Fibroblast of skin of right quadriceps (primary cell): Measurements from ENCODE around the gene ECSCR.
"Not testable (repeated sequence)": the region's sequence is repeated elsewhere in the genome, so short reads cannot be mapped to it uniquely, and the experiment has no call there.

Source experiments
- DNase-seq: peaks from one replicate; pipeline ENCODE4 v3.0.0-alpha.2; 2013

ECSCR gene, protein sequence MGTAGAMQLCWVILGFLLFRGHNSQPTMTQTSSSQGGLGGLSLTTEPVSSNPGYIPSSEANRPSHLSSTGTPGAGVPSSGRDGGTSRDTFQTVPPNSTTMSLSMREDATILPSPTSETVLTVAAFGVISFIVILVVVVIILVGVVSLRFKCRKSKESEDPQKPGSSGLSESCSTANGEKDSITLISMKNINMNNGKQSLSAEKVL

DNA sequence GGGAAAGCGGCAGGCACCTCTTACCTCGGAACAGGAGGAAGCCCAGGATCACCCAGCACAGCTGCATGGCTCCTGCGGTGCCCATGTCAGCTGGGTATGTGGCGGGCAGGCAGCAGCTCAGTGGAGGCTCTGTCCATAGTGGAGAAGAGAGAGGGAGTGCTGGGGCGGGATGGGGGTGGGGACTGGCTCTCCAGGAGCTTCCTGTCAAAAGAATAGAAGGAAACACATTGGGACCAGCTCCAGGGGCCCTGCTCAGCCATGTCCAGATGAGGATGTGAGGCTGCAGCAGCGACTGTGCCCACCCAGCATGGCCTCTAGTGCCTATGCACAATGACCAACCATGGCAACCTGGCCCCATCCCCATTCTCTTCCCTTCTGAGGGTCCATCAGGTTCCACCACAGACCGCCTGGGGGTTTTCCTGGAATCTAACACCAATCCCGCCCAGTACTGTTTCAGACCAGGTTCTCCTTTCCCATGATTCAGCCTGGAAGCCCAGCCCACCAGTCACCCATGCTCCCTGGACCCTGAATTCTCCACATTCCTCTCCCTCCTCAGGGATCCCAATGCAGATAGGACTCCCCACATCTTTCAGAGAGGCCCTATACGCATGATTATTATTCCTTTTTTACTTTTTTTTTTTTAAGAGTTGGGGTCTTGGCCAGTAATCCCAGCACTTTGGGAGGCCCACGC, at the start of gene ECSCR:
ECSCR (minus strand) TSS at position 158 of the 691 bp plus-strand sequence; CDS start at position 85, 73 bp downstream.
- DNase-seq, result no peak

DNA sequence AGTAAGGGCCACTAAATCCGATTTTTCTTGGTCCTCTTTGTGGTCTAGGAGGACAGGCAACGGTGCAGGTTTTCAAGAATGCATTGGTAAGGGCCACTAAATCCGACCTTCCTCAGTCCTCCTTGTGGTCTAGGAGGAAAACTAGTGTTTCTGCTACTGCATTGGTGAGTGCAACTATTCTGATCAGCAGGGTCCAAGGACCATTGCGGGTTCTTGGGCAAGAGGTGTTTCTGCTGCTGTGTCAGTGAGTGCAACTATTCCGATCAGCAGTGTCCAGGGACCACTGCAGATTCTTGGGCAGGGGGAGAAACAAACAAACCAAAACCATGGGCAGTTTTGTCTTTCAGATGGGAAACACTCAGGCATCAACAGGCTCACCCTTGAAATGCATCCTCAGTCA, 42.2 kb upstream of the ECSCR start:
- DNase-seq, result not testable (repeated sequence)

DNA sequence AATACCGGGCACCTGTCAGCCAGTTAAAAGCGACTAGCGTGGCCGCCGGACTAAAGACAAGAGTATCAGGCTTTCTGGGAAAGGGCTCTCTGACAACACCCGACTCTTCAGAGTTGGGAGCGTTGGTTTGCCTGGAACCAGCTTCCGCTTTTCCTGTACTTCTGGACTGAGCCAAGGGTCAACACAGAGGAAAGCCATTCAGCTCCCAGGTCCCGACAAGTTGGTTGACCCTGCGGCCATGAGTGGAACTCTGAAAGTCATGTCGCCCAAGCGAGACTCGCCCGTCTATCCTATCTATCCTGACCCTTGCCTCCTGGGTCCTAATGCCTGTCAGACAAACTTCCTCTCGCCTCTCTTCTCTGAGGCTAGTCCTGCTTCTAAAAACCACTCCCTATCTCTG, 41.3 kb upstream of the ECSCR start:
- not testable (repeated sequence) for DNase-seq

DNA sequence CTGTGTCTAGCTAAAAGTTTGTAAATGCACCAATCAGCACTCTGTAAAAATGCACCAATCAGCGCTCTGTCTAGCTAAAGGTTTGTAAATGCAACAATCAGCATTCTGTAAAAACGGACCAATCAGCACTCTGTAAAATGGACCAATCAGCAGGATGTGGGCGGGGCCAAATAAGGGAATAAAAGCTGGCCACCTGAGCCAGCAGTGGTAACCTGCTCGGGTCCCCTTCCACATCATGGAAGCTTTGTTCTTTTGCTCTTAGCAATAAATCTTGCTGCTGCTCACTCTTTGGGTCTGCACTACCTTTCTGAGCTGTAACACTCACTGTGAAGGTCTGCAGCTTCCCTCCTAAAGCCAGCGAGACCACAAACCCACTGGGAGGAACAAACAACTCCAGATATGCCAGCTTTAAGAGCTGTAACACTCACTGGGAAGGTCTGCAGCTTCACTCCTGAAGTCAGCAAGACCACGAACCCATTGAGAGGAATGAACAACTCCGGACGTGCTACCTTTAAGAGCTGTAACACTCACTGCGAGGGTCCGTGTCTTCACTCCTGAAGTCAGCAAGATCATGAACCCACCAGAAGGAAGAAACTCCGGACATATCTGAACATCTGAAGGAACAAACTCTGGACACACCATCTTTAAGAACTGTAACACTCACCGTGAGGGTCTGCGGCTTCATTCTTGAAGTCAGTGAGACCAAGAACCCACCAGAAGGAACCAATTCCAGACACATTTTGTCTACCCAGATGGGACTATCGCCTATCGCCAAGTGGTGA, 40.7 kb upstream of the ECSCR start:
- DNase-seq, result not testable (repeated sequence)

DNA sequence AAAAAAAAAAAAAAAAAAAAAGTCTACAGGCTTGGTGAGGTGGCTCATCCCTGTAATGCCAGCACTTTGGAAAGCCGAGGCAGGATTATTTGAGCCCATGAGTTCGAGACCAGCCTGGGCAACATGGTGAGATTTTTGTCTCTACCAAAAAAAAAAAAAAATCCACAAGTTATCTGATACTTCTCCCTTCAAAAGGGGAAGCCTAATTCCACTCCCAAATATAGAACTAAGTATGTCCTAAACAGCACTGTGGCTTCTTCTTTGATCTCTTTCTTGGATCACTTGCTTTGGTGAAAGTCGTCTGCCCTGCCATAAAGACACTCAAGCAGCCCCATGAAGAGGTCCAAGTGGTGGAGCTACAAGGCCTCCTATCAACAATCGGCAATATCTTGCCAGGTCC, 38.8 kb upstream of the ECSCR start:
- DNase-seq, result no peak

DNA sequence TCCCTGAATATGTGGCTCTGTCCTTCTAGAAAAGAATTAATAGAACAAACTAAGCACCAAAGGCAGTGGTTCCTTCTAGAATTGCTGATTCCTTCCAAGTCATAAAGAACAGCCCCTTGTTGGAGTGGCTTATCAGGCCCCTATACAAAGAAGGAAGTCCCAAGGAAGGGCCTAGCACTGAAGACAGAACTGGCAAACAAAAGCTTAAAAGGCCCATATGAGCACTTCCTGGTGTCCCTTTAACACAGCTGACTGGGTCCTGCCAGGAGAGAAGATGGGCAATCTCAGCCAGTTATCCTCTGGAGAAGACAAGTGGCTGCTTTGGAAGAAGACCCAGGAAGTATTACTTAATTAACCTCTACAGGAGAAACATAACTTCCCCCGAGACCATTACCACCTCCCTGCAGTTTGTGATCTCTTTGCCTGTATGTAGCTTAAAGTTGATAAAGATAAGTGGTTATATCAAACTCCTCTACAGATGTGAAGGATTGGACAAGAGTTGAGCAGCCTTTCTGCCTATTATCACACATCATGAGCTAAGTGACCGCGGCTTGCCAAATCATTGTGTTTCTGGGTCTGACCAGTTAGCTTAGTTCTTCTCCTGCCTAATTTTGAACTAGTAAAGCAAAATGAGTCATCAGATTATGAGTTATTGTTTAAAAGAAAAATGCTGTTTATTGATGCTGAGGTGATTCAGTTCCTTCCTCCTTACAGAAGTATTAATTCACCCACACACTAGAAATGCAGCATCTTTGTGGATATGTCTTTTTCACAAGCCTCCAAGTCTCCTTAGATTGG, 33.3 kb upstream of the ECSCR start:
- peak; percentile 66 for DNase-seq

DNA sequence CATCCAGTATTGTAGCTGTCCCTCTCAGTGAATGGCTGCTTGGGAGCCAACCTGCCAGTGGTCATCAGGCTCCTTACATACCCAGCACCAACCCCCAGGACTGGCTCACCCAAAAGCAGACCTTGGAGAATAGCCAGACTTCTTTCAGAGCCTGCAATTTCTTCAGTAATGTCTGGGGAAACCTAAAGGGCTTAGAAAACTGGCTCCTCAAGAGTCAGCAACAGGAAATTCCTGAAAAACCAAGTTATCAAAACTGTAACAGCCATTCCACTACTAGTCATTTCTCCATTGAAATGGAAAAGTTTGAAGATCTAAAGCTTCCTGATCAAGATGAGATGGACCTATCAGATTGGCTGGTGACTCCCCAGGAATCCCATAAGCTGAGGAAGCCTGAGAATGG, 32.3 kb upstream of the ECSCR start:
- DNase-seq, result peak; percentile 82

DNA sequence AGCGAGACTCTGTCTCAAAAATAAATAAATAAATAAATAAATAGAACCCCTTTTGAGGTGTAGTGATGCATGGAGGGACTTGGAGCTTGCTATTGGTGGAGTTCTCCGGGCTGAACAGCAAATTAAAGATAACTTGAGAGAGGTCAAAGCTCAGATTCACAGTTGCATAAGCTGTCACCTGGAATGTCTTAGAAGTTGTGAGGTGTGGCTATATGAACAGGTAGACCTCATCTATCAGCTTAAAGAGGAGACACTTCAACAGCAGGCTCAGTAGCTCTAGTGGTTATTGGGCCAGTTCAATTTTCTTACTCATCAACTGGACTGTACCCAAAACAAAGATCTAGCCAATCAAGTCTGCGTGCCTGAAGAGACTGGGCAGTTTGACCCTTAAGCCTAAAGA, 31.7 kb upstream of the ECSCR start:
- DNase-seq, result no peak

DNA sequence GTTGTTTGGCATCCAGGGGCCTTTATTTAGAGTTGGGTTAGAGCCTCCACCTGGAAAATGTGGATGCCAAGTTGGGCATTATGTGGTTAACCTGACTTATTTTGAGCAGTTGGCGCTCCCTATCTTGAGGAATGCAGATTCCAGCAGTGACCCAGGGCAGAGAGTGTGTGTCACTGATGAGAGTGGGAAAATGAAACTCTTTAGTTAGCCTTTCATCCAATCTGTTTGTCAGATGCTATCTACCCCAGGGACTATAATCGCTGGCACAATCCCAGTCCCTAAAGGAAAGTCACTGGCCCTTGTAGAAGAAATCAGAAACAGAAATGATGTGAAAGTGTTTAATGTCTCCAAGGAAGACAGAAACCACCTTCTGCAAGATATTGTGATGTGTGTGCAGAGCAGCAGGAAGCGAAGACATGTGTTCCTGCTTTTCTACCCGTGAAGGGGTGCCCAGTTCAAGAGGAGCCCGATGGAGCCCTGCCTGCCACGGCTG, 30.2 kb upstream of the ECSCR start:
- DNase-seq, result peak; percentile 53

DNA sequence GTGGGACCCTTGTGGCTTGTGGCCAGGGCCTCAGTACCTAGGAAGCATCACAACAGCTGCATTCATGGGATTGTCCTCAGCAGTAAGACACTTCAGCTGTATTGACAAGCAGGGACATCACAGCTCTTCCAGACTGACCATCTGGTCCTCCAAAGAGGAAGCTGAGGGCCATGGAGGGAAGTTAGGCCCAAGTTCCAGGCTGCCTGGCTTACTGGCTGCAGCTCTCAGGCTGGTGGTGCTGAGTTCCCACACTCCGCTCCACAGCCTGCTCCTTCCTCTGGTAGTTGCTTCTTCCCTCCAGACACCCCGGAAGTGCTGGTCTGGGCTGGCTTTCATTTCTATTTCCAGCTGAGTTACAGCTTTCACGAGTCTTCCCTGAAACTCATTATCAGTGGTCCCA, 25.7 kb upstream of the ECSCR start:
- DNase-seq, result no peak

DNA sequence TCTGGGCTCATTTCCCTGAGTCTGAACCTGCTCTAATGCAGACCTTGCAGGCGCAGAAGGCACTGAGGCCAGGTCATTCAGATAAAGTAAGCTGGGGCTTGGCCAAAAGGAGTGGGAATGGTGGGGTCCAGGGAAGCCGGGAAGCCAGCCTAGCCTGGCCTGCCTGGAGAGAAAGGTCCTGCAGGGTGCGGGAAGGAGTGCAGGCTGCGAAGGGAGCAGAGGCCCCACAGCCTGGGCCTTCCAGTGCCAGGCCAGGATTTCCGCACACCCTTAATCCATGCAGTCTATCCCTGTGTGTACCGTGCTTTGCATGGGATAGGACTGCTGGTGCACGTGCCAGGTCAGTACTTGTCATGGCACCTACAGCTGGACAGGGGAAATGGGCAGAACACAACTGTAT, 23.7 kb upstream of the ECSCR start:
- no peak for DNase-seq

DNA sequence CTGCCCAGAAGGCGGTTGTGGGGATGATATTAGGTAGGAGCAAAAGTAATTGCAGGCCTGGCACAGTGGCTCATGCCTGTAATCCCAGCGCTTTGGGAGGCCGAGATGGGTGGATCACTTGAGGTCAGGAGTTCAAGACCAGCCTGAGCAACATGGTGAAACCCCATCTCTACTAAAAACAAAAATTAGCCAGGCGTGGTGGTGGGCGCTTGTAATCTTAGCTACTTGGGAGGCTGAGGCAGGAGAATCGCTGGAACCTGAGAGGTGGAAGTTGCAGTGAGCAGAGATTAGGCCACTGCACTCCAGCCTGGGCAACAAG, 20.3 kb upstream of the ECSCR start:
- DNase-seq, result not testable (repeated sequence)

DNA sequence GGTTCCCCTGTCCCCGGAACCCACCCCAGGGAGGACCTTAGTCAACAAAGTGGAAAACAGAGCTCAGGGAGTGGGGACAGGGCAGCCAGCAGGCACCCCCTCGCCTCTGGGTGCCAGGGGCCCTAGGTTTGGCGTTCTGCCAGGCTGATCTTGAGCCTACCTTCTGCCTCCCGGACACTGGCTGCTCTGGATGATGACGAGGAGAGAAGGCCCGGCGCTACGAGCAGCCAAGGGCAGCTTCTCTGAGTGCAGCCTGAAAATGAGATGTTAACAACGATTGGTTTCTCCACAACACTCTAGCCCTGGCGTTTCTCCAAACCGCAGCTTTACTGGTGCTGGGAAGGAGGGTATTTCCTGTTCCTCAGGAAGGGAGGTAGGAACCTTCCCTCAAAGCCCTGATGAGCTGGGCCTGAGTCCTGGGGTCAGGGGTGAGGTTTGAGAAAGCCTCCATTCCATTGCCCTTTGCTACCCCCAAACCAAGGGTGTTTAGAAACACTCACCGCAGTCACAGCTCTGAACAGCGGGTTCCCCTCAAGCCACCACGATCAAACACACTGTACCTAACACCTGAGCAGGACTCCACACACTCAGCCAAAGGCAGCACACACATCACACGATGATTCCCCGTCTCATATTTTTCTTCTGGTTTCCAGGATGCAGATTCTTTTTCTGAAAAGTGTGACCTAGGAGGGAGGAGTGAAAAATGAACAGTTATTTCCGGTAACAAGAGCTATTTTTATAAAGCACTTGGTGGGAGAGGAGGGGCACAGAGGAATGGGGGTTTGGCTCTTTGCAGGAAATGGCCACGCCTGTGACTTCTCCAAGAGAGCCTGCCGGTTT, 19.7 kb upstream of the ECSCR start, which contains the start of gene STING1:
STING1 (minus strand) TSS at position 709 of the 840 bp plus-strand sequence. CDS start 1,054 bp downstream, outside the sequence.
- peak; percentile 99 for DNase-seq

DNA sequence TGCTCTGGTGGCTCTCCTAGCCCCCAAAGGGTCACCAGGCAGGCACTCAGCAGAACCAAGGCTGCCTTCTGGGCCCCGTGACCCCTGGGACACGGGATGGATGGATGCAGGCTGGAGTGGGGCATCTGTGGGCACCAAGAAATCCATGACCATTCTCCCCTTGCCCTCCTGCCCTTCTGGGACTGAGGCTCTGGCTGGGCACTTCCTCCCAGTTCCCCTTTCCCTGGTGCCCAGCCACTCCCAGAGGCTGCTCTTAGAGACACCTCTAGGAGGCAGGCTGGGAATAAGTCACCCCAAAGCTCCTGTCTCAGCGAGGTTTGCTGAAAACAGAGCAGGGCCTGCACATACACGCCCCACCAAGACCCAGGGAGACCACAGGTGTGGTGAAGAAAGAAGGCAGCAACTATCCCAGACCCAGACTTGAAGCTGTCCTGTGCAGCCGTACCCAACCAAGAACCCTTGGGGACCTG, 19.1 kb upstream of the ECSCR start:
- DNase-seq, result no peak

DNA sequence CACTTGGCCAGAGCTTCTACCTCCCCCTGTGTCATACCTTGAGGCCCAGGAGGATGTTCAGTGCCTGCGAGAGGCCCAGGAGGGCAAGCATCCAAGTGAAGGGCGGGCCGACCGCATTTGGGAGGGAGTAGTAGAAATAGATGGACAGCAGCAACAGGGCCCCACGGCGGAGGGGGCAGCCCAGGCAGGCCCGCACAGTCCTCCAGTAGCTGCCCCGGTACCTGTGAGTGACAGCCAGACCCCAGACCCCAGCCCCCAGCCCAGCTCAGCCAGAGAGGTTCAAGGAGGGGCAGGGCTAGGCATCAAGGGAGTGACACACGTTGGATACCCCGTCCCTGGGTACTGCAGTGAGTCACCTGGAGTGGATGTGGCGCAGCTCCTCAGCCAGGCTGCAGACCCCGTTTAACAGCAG, 18.6 kb upstream of the ECSCR start:
- DNase-seq, result no peak

DNA sequence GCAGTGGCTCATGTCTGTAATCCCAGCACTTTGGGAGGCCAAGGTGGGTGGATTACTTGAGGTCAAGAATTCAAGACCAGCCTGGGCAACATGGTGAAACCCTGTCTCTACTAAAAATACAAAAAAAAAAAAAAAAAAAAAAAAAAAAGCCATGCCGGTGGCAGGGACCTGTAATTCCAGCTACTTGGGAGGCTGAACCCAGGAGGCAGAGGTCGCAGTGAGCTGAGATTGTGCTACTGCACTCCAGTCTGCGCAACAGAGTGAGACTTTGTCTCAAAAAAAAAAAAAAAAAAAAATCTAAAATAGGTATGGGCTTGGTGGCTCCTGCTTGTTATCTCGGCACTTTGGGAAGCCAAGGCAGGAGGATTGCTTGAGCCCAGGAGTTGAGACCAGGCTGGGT, 17.2 kb upstream of the ECSCR start:
- not testable (repeated sequence) for DNase-seq

DNA sequence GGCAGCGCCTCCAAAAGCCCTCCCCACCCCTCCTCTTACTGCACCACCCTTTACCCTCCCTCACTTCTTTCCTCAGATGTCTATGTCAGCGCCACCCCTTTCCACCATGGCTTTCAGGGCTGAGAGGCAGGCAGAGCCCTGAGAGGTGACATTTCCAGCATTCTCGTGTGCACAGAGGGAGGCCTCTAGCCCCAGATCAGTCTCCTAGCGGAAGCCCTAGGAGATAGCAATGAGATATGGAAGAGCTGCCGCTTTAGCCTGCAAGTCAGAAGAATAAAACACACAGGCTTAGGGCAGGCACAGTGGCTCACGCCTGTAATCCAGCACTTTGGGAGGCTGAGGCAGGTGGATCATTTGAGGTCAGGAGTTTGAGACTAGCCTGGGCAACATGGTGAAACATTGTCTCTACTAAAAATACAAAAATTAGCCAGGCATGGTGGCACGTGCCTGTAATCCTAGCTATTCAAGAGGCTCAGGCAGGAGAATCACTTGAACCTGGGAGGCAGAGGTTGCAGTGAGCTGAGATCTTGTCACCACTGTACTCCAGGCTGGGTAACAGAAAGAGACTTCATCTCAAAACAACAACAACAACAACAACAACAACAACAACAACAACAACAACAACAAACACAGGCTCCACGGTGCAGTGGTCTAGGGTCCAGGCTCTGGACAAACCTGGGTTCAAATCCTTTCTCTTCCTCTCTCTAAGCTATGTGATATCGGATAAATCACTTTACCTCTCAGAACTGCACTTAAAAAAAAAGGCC, 16.3 kb upstream of the ECSCR start:
- not testable (repeated sequence) for DNase-seq

DNA sequence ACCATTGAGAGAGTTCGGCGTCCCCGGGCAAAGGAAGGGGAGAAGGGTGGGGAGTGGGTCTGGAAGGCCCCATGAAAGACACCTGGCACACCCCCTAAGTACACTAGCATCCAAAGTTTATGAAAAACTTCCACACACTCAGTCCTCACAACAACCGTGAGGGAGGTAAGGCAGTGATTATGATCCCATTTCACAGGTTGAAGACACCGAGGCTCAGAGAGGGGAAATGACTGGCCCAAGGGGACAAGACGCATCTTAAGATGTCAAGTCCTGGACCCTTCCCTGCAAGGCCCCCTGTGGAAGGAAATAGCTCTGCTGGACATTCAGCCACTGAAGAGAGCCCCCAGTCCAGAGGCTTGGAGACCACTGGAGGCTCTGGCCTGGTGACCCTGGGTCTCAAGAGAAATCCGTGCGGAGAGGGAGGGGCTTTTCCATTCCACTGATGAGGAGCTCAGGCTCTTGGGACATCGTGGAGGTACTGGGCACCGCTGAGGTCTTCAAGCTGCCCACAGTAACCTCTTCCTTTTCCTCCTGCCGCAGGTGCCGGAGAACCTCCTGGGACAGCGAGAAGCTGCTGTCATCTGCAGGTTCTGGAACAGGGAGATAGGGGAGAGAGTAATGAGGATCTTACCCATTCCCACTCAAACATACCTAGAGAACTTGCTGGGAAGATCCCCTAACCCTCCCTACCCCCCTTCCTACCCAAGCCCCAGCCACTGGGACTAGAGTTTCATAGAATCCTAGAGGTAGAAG, 13.5 kb upstream of the ECSCR start:
- no peak for DNase-seq

DNA sequence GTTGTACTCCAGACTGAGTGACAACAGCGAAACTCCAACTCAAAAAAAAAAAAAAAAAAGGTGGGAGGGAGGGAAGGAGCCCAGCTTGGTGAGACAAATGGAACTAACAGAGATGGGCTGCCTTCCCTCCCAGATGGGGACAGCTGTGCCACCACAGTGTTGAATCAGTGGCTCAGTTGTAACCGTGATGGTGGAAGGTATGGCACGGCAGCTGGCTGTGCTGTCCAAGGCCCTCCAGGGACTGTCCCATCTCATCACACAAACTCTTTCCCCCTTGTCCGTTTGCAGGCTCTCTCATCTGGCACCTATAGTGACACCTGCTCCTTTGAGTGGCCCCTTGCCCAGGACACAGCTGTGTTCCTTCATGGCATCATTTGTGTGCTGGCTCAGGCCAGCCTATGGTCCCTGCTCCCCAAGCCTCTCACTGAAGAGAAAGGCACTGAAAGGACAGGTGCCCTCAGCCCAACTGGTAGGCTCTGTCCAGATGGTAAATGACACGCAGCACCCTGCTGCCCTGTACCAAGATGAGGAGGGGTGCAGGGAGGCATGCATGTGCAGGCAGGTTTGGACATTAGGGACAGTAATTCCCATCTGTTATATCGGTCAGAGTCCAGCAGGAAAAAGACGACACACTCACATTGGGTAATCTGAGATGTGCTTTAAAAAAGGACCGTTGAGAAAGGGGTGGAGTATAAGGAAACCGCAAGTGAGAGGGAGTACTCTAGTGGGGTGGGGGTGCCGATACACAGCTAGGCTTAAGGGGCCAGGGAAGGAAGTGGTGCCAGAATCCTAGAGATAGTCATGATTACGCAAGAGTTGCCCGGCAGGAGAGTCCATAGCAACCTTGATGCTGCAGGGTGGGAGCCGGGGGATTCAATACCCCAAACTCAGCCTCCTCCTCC, 12.6 kb upstream of the ECSCR start:
- DNase-seq, result peak; percentile 86
